ENCODE data around the gene COPZ2. TPM values are rescaled to one million over a fixed set of nuclear protein-coding genes. Genes with fewer than 3 reads are reported as not detected.

COPZ2 gene
- total and polyA plus RNA-seq, 9 of the 15 experiments (the other 6 are each of a cell fraction or from before 2014, with no cell fraction given), result 0.22 to 0.49 TPM; not detected in 7

DNA sequence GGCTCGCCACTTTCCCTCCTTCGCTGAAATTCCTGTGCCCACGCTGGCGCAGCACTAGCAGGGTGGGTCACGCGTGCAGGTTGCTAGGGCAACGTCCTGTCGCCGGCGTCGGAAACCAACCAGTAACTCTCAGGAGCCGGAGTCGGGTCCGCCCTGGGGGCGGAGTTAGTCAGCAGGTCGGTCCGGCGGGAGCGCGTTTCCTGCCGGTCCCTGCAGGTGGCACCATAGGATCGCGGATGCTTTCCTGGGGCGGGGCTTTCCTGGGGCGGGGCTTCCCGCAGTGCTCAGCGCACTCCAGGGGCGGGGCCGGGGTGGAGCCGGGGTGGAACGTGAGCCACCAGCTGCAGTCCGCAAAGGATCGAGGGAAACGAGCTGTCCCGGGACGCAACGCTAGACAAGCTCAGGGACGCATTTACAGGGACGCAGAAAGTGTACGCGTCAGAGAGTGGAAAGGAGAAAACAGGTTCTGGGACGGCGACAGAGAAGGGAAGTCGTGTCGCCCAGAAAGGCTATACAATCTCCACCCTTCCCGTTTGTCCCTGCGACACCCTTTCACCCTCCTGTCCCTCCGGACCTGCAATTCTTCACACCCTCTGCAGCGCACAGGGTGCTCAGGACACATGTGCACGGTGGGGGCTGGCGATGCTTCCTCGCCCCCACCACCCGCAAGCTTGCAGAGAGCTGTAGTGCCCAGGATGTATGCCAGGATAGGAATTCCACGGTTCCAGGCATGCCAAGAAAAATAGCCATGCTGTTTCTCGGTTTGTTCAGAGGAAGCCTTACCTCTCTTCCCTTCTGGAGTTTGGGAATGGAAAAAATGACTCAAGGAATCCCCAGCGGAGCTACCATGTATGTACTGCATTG lies 12.3 kb downstream of the COPZ2 start:
- Histone ChIP-seq H3K9me1 (ENCODE audit: control insufficient read depth, insufficient read depth, low read length) (no peaks in the 10 kb centered on the region), H3K9me3 (replicated peaks; ENCODE audit: control insufficient read depth, insufficient read depth, low read depth, low read length) (no peaks in the 10 kb centered on the region), H3K4me2 (ENCODE audit: insufficient read depth, low read length) (peak overlapping the region; percentile 97), H3K27ac (ENCODE audit: extremely low read depth, low read depth, low read length) (peak overlapping the region; percentile 8; the same call in 1 of the 3 replicates), H3K4me1 (replicated peaks in 1 of 2; ENCODE audit: control insufficient read depth in 2 of 2, insufficient read depth in 2 of 2, low read length in 2 of 2) (peaks cover 23 to 39% of the 10 kb centered on the region in 2 experiments; a peak in 4 of 5 replicates), H3K27me3 (ENCODE audit: control insufficient read depth in 2 of 2, insufficient read depth in 2 of 2, low read length in 2 of 2) (no peaks in the 10 kb centered on the region), H2AFZ (ENCODE audit: low read depth, low read length) (peak overlapping the region; percentile 99), H3K4me3 (peak overlapping the region; percentile 41), H3K36me3 (ENCODE audit: control insufficient read depth, insufficient read depth, low read length) (no peaks in the 10 kb centered on the region), H3K79me2 (ENCODE audit: control insufficient read depth, insufficient read depth, low read length) (no peaks in the 10 kb centered on the region), H3K9ac (ENCODE audit: insufficient read depth in 1 of 2, low read depth in 2 of 2, low read length in 2 of 2) (peak overlapping the region; percentile 3 to 87; a peak in 3 of 4 replicates), H4K20me1 (replicated peaks; ENCODE audit: control insufficient read depth, insufficient read depth, low read length) (no peaks in the 10 kb centered on the region)
- ChIA-PET POLR2A (interaction anchor here (0.6 to 2.1 kb wide), 6 partner anchors 23 to 194 kb away, joined by 3 to 16 read pairs (median 3); partner anchors contain the start of genes LRRC46, MRPL10 and NFE2L1), CTCF (ENCODE audit: low intra/inter-chr PET ratio) (interaction anchor here (0.6 to 4.7 kb wide), 12 partner anchors 23 to 1821 kb away, joined by 3 to 54 read pairs (median 3); partner anchors contain the start of genes NFE2L1 and SP2)
- intact Hi-C loops (cut with micrococcal nuclease), result loop anchor here (2.0 to 10.0 kb wide), 2 partner anchors 24 to 230 kb away; partner anchors contain the start of gene NFE2L1
- no TSS peak for BruUV-seq (replicated peaks)
- ATAC-seq, result peak; percentile 94
- FAIRE-seq, result peak; percentile 92
- in situ Hi-C loops (cut with MboI), result loop anchor here (5.0 kb wide), 2 partner anchors 42 to 117 kb away; no protein-coding TSS in a partner anchor
- under 1% methylated on average over 43 of the region's 56 CpGs for WGBS (ENCODE audit: insufficient coverage, low coverage, missing lambda C conversion rate)
- peak; percentile 95 to 97 (median 96) for DNase-seq (ENCODE audit: extremely low read depth in 1 of 4, low spot score in 3 of 4)
- TF ChIP-seq, protein P1, sequence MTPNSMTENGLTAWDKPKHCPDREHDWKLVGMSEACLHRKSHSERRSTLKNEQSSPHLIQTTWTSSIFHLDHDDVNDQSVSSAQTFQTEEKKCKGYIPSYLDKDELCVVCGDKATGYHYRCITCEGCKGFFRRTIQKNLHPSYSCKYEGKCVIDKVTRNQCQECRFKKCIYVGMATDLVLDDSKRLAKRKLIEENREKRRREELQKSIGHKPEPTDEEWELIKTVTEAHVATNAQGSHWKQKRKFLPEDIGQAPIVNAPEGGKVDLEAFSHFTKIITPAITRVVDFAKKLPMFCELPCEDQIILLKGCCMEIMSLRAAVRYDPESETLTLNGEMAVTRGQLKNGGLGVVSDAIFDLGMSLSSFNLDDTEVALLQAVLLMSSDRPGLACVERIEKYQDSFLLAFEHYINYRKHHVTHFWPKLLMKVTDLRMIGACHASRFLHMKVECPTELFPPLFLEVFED (CRISPR knock-in tag; conservative IDR thresholded peaks at IDR 0.05), result no peak
- TF ChIP-seq ZNF133 (CRISPR knock-in tag; IDR thresholded peaks at IDR 0.05), result no peak
- TF ChIP-seq, protein P2, sequence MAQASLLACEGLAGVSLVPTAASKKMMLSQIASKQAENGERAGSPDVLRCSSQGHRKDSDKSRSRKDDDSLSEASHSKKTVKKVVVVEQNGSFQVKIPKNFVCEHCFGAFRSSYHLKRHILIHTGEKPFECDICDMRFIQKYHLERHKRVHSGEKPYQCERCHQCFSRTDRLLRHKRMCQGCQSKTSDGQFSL (CRISPR knock-in tag; IDR thresholded peaks at IDR 0.05), result 0 out of 2 replicates have a peak, but pooled peaks have one; percentile 33
- TF ChIP-seq, protein P2 (tag; IDR thresholded peaks at IDR 0.05), result no peak
- TF ChIP-seq BACH1 (tag; IDR thresholded peaks at IDR 0.05), result no peak
- TF ChIP-seq, protein P3, sequence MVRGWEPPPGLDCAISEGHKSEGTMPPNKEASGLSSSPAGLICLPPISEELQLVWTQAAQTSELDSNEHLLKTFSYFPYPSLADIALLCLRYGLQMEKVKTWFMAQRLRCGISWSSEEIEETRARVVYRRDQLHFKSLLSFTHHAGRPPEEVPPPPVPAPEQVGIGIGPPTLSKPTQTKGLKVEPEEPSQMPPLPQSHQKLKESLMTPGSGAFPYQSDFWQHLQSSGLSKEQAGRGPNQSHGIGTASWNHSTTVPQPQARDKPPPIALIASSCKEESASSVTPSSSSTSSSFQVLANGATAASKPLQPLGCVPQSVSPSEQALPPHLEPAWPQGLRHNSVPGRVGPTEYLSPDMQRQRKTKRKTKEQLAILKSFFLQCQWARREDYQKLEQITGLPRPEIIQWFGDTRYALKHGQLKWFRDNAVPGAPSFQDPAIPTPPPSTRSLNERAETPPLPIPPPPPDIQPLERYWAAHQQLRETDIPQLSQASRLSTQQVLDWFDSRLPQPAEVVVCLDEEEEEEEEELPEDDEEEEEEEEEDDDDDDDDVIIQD (CRISPR knock-in tag; IDR thresholded peaks at IDR 0.05), result no peak
- no peak for TF ChIP-seq TRIM24 (IDR thresholded peaks at IDR 0.05)
- 0 out of 4 replicates have a peak, but pooled peaks of 1 of the 2 experiments have one; percentile 28 for TF ChIP-seq FOXA3 (CRISPR knock-in tag; conservative IDR thresholded peaks at IDR 0.05 in 1 of 2, IDR thresholded peaks at IDR 0.05 in 1 of 2)
- no peak for TF ChIP-seq PHTF2 (CRISPR knock-in tag; IDR thresholded peaks at IDR 0.05)
- TF ChIP-seq ZNF644 (tag; IDR thresholded peaks at IDR 0.05; ENCODE audit: low read depth), result no peak
- TF ChIP-seq NRF1 (conservative IDR thresholded peaks at IDR 0.05 in 1 of 2, IDR thresholded peaks at IDR 0.05 in 1 of 2), result peak; percentile 71 to 76
- TF ChIP-seq SIN3A (IDR thresholded peaks at IDR 0.05; ENCODE audit: borderline replicate concordance in 2 of 2, control insufficient read depth in 1 of 2, low read depth in 2 of 2, low read length in 2 of 2), result peak; percentile 94 to 95; a peak in 3 of 4 replicates
- no peak for TF ChIP-seq DMBX1 (CRISPR knock-in tag; IDR thresholded peaks at IDR 0.05; ENCODE audit: borderline replicate concordance)

All from K562 (cell line).